IMR-90 (cell line): ENCODE results near the gene SLC4A1AP.

Experiments
- CEBPB ChIP-seq: IDR thresholded peaks from 2 replicates; pipeline ENCODE4 v1.6.1; 2012; ENCODE audit warnings: low read depth, low read length, improper control_type of control experiment
- CHD1 ChIP-seq: IDR thresholded peaks from 2 replicates; pipeline ENCODE4 v1.6.1; 2012; ENCODE audit warnings: low read depth, low read length, improper control_type of control experiment
- CTCF ChIP-seq: conservative IDR thresholded peaks from 2 replicates; pipeline ENCODE4 v1.5.1; 2012; ENCODE audit warnings: mild to moderate bottlenecking, low read depth, low read length, improper control_type of control experiment
- MAZ ChIP-seq: IDR thresholded peaks from 2 replicates; pipeline ENCODE4 v1.6.1; 2012; ENCODE audit warnings: low read depth, mild to moderate bottlenecking, low read length, improper control_type of control experiment, moderate library complexity, borderline replicate concordance
- POLR2A ChIP-seq: IDR thresholded peaks from 2 replicates; pipeline ENCODE4 v1.6.1; 2012; ENCODE audit warnings: mild to moderate bottlenecking, low read depth, low read length
- SMC3 ChIP-seq: fragments of 150-350 bp; IDR thresholded peaks from 2 replicates; pipeline ENCODE4 v1.6.1; 2016; ENCODE audit warnings: low read depth, mild to moderate bottlenecking, antibody characterized with exemption, low read length, moderate library complexity
- TF ChIP-seq, protein P1 (sequence below): fragments of 150-350 bp; IDR thresholded peaks from 2 replicates; pipeline ENCODE4 v1.6.1; 2017; ENCODE audit warnings: mild to moderate bottlenecking, antibody characterized with exemption, low read length, low read depth
- TF ChIP-seq, protein P2 (sequence below): fragments of 150-350 bp; IDR thresholded peaks from 2 replicates; pipeline ENCODE4 v1.6.1; 2016; ENCODE audit warnings: low read depth, mild to moderate bottlenecking, low read length, moderate library complexity, borderline replicate concordance

DNA sequence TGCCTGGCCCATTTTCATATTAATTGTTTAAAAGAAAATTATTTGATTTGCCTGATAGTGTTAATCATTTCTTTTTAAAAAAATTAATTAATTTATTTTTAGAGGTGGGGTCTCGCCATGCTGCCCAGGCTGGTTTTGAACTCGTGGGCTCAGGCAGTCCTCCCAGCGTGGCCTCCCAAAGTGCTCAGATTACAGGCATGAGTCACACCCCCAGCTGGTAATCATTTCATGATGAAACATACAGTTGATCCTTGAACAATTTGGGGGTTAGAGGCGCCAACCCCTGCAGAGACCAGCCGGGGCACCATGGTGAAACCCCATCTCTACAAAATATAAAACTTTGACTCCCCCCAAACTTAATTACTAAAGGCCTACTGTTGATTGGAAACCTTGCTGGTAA is 26.9 kb upstream of the SLC4A1AP start:
- TF ChIP-seq SMC3: no peak
- no peak for TF ChIP-seq POLR2A
- TF ChIP-seq, protein P1, sequence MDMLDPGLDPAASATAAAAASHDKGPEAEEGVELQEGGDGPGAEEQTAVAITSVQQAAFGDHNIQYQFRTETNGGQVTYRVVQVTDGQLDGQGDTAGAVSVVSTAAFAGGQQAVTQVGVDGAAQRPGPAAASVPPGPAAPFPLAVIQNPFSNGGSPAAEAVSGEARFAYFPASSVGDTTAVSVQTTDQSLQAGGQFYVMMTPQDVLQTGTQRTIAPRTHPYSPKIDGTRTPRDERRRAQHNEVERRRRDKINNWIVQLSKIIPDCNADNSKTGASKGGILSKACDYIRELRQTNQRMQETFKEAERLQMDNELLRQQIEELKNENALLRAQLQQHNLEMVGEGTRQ: no peak
- no peak for TF ChIP-seq CTCF
- TF ChIP-seq CEBPB: no peak
- TF ChIP-seq MAZ: no peak
- TF ChIP-seq CHD1: no peak
- TF ChIP-seq, protein P2, sequence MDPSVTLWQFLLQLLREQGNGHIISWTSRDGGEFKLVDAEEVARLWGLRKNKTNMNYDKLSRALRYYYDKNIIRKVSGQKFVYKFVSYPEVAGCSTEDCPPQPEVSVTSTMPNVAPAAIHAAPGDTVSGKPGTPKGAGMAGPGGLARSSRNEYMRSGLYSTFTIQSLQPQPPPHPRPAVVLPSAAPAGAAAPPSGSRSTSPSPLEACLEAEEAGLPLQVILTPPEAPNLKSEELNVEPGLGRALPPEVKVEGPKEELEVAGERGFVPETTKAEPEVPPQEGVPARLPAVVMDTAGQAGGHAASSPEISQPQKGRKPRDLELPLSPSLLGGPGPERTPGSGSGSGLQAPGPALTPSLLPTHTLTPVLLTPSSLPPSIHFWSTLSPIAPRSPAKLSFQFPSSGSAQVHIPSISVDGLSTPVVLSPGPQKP: no peak
